Stimulated activated CD4-positive, alpha-beta T cell treated with anti-CD3 and anti-CD28 coated beads, Interleukin-15, amount 100 ng/mL, for 1 hour (primary cell): ENCODE results near the gene MICAL2.

Source experiments
- DNase-seq, 2 donors: peaks; one replicate each; pipeline ENCODE4 v3.0.0-alpha.2; 2020; ENCODE audit warnings: low read depth in 1 of 2, low spot score in 1 of 2

Gene MICAL2

DNA sequence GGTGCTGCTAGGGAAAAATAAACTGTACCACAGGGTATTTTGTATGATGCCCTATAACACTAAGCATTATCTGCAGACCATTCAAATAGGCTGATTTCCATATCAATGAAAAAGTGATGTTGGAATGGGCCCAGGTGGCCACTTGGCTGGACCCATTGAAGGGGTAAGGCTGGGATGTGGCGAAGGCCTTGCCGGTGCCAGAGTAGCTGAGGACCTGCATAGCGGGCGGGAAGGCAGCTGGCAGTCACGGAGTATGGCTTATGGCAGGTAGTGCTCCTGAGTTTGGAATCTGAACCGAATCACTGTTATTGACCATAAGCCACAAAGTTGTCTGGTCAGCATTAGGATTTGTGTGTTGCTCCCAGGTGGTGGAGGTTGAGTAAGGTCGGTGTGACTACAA lies 131.0 kb downstream of the MICAL2 start:
- no peak for DNase-seq

DNA sequence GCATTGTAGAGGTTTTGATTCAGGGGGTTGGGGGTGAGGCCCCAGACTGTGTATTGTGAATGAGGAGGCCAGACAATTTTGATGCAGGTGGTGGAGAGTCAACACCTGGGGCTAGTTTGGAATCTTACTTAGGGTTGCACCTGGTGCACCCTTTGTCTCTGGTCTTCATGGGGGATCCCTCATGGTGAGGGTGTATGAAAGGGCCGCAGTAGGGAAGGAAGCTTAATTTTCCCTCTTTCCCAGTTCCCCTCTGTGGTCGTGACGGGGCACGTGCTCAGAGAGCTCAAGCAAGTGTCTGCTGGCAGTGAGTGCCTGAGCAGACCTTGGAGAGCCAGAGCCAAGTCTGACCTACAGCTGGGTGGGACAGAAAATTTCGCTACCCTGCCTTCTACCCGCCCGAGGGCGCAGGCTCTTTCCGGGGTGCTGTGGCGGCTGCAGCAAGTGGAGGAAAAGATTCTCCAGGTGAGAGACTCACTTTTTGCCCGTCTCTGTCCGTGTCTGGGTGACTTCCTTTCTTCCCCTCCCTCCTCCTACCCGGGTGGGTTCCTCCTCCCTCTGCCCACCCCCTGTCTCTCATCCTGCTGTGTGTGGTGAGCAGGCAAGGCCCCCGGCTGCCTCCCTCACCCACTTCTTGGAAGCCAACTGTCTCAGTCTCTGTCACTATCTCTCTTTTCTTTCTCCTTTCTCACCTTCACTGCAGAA lies 131.7 kb downstream of the MICAL2 start:
- DNase-seq: no peak

- no peak for DNase-seq
Measured at GRCh38 chr11:12242966-12243365, 132.6 kb downstream of the MICAL2 start.

- no peak for DNase-seq
Measured at GRCh38 chr11:12243486-12243885, 133.1 kb downstream of the MICAL2 start.

DNA sequence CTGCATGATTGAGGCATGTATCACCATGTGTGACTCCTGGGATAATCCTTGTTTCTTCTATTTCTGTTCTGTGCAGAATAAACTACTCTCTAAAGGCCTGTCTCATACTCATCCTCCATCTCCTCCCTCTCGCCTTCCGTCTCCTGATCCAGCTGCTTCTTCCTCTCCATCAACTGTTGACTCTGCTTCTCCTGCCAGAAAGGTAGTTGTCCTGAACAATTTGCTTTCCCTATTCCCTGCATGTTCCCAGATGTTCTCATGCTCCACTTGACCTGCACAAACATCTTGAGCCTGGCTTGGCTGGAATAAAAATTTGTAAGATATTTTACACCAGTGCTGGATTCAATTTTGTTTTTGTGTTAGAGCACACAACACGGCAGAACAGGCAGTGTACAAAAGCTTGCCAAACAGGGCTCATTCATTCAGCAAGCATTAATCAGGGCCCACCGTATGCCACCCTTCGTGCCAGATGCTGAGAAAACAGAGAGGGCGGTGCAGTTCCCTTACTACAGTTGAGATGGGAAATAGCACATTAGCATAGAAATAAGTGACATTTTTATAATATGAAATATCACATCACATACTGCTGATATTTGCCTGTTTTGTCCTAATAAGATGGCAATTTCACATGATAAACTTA lies 133.6 kb downstream of the MICAL2 start:
- DNase-seq: no peak

- no peak for DNase-seq
Measured at GRCh38 chr11:12245091-12245490, 134.7 kb downstream of the MICAL2 start.

DNA sequence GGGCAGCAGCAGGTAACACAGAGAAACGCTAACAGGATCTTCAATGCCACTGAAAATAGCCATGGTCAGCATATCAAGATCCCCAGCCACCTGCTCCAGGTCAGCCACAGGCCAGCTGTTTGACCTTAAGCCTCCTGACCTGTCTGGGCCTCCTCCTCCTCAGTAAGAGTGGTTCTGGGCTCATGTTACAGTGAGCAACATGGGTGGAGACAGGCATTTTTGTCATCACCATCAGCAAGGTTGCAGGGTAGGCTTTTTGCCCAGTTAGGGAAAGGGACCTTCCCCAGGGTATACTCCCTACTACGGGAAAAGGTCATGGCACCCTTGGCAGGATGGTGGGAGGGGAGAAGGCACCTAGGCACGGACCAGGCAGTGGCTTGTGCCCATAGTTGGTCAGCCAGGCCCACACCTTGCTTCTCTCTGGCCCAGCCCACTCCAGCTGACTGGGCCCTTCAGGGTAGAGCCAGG lies 135.2 kb downstream of the MICAL2 start:
- no peak for DNase-seq

DNA sequence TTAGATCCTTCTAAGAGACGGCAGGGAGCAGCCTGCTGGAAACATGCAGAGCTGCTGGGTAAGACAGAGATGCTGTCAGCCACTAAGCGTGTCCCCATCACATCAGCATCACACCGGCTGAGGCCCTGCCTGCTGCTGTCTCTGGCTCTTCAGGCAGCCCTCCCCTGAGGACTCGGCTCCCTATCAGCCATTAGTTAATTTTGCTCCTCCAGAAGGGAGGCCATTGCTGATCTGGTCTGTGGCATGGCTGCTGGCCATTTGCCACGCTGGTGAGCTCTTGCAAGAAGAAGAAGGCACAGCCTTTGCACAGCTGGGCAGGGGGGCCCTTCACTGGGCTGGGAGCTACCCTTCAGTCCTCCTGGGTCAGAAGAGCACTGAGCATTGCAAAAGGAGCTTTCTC lies 135.8 kb downstream of the MICAL2 start:
- DNase-seq: no peak

GRCh38 chr11:12246989-12247388 lies 136.6 kb downstream of the MICAL2 start:
- DNase-seq: no peak

DNA sequence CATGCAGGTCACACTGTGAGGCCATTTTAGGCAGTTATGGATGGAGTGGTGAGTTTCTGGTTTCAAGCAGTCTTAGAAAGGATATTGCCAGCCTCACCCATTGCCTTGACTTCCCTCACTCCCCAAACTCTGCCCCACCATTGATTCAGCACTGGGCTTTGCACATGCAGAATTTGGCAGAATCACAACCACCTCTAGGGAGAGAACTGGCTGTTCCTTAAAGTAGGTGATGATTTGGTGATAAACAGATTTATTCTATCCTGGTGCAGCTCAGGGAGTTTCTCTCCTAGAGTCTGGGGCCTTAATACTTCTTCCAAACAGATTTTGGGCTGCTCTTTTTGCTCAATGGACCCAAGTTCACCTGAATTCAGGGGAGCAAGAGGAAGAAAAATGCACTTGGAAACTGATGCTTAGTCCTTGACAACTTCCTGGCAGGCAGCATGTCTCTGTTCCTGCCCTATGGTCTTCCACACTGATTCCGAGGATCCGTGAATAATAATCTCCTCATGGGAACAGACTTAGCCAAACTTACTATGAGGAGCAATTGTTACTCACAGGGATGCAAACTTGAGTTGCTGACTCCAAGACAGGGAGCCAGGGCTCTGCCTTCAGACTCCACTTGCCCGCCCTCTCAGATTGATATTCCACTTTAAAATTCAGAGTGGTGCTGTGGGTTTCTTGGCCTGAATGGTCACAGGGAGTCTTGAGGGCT lies 137.3 kb downstream of the MICAL2 start:
- DNase-seq: no peak

DNA sequence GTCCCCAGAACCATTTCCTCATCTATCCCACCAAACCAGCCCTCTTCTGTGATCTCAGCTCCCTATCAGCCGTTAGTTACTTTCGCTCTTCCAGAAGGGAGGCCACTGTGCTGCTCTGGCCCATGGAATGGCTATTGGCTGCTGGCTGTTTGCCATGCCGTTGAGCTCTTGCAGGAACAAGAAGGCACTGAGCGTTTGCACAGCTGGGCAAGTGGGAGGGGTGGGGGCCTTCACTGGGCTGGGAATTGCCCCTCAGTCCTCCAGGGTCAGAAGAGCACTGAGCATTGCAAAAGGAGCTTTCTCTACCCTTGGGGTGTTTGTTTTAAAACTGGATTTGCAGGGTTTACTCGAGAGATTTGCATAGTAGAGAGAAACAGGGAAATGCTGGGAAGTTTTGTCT lies 137.9 kb downstream of the MICAL2 start:
- no peak for DNase-seq

- no peak for DNase-seq
Measured at GRCh38 chr11:12249590-12250260, 139.3 kb downstream of the MICAL2 start.

DNA sequence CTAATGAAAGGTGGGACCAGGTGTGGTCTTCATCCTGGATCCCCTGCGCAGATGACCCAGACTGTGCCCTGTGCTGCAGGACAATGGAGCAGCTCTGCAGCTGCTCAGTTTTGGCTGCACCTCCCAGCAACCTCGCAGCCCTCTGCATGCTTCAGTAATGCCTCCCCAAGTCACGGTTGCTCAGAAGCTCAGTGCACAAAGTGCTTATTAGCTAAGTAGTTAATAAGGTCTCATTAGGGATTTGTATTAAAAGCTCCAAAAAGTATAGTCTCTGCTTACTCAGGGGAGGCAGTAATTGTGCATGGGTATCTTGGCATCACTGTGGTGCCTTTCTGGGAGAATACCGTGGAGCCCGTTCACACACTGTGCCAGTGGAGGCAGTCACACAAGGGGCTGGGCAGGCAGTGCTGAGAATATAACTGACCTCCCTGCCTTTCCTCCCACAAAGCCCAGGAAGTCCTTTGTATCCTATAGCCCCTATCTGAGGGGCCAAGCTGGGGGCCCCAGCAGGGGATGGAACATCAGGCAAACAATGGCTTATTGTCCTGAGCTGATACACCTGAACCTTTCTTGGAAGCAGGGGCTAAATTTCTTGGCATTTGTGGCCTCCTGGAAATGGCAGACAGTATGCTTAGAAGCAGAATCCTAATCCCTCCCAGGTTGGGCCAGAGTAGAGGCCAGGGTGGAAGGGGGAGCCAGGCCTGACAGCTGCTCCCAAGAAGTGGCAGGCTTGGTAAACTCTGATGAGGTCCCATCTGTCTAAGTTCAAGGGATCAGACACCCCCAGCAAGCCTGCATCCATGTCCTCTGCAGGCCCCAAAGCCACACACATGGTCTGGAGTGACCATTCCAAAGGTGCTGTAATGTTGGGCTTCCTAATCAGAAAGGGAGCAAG lies 141.5 kb downstream of the MICAL2 start:
- DNase-seq: no peak

DNA sequence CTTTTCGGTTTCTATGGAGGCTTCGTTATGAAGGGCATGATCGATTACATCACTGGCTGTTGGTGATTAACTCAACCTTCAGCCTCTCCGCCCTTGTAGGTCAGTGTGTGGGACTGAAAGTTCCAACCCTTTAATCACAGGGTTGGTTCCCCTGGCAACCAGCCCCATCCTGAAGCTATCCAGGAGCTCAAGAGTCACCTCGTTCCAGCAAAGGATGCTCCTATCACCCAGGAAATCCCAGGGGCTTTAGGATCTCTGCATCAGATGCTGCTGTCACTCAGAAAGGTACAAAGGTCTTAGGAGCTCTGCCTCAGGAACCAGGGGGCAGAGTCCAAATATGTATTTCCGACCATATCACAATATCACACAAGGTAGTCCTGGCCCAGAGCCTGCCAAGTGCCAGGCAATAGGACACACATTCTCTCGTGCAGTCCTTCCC lies 143.5 kb downstream of the MICAL2 start:
- no peak for DNase-seq

GRCh38 chr11:12258451-12258850 lies 148.1 kb downstream of the MICAL2 start:
- no peak for DNase-seq

DNA sequence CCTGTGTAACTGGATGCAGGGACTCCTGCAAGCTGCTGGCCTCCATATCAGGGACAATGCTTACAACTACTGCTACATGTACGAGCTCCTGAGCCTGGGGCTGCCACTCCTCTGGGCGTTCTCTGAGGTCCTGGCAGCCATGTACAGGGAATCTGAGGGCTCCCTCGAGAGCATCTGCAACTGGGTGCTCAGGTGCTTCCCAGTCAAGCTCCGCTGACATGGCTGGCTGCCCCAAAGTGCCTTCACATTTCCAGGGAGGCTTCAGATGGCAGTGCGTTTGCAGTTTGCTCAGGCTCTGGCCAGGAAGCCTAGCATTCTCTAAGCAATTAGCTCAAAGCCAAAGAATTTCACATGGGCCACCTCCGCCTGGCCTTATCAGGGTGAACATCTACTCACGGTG lies 149.6 kb downstream of the MICAL2 start:
- DNase-seq: no peak

DNA sequence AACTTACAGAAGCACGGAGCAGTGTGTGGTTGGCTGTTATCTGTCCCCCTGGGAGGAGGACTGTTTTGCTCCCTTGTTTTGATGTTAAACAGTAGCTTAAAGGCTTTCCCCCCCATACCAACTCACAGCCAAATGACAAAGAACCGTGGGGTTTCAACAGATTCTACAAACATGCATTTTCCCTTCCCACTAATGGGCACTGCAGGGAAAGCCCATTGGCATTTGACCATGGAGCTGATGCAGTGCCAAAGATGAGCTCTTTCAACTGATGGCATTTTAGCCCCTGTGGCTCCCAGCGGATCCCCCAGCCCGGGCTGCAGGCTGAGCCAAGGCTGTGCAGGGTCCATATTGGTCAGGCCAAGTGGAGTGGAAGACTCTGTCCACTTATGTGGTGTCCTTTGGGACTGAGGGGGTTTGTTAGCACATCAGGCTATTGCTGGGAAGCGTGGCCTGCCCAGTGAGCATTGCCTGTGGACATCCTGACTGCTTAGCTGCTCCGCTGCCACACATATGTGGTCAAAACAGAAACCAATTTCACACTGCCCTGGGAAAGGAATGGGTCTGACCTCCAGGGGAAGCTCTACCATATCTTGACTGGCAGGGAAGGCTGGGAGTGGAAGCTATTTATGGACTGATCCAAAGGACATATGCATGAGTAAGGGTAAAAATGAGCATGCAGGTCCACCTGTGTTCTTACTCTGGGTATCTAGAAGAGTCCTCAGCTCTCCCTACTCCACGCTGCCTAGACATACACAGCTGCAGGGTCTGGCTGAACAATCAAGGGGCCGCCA lies 150.5 kb downstream of the MICAL2 start:
- no peak for DNase-seq

DNA sequence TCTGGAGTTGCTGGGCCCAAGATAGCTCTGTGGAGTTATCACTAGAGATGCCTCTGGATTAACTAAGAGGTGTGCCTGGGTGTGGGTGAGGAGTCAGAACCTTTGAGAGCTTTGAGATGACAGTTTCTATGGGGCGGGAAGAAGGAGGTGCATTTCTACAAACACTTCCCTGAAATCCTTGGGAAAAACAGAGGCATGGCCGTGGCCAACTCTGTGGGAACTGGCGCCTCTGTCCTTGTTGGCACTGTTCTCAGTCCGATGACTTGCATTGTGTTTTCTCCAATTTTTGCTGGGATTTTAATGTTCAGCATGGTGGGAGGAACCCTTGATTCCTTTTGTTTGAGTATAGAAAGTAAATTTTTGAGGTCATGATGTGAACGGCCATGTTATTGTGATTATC lies 151.2 kb downstream of the MICAL2 start:
- DNase-seq: no peak

DNA sequence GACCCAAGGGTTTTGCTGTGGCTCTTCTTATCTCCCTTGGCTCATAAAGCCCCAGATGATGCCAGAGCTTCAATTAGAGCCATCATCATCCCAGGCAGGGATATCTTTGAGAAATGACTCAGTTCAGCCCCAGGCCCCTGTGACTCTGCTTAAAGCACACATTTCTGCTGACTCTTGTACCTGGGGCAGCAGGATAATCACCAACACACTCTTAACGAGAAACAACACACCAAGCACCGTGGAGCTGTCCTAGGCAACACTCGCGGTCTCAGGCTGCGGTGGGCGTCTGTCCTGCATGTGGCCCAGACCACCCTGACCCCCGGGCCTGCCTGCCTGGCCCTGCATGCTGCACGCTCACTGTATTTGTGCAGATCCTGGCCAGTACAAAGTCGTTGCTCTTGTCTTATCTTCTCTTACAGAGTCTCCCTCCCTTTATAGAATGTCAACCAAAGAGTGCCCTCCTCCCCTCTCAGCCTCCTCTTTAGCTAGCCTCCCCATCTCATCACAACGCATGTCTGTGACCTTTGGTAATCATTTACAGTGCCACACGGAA lies 152.8 kb downstream of the MICAL2 start:
- DNase-seq: no peak

DNA sequence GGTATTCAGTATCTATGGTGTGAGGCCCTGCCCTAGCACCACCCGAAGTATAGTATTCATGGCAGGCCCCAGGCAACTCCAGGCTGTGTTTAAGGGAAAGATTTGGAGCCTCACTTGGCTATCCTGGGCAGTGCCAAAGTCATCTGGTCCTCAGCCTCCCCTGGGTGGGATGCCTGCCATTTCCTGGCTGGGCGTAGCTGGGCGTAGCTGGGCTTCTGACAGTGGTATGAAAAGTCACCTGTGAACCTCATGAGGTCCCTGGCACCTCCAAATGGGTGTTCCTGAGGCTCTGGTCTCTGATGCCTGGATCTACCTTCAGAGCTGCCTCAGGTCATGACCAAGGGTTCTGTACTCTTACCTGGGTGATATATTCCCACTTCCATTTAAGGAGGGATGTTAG lies 154.0 kb downstream of the MICAL2 start:
- no peak for DNase-seq
